DOHH2 (cell line): ENCODE results near the gene MRPS23.

Experiments used
- H3F3A ChIP-seq: fragments of 200-600 bp; sonication (generic), shearing (Covaris generic); 2 replicates; pipeline ENCODE4 v1.6.0; 2016; ENCODE audit warnings: antibody characterized with exemption, mild to moderate bottlenecking; ENCODE audit not compliant: control insufficient read depth, insufficient read depth
- H3K27ac ChIP-seq: fragments of 200-600 bp; sonication (generic); 2 replicates; pipeline ENCODE4 v1.5.1; 2014; ENCODE audit warnings: low read depth, mild to moderate bottlenecking, low read length, moderate library complexity
- H3K27me3 ChIP-seq: fragments of 200-600 bp; sonication (generic); 2 replicates; pipeline ENCODE4 v1.6.1; 2014; ENCODE audit warnings: mild to moderate bottlenecking, low read length, mixed read lengths; ENCODE audit not compliant: control insufficient read depth
- H3K36me3 ChIP-seq: fragments of 200-600 bp; sonication (generic); 2 replicates; pipeline ENCODE4 v1.6.1; 2014; ENCODE audit warnings: mild to moderate bottlenecking, low read length, moderate library complexity, mixed read lengths; ENCODE audit not compliant: control insufficient read depth
- H3K4me1 ChIP-seq: fragments of 200-600 bp; sonication (generic); 2 replicates; pipeline ENCODE4 v1.6.1; 2014; ENCODE audit warnings: mild to moderate bottlenecking, low read length, mixed read lengths; ENCODE audit not compliant: control insufficient read depth
- H3K4me2 ChIP-seq: fragments of 200-600 bp; sonication (generic); 2 replicates; pipeline ENCODE4 v1.6.0; 2014; ENCODE audit warnings: mild to moderate bottlenecking, low read length, moderate library complexity
- H3K4me3 ChIP-seq: fragments of 200-600 bp; sonication (generic); 2 replicates; pipeline ENCODE4 v1.5.1; 2014; ENCODE audit warnings: mild to moderate bottlenecking, low read length, mixed read lengths
- H3K79me2 ChIP-seq: fragments of 200-600 bp; sonication (generic); 2 replicates; pipeline ENCODE4 v1.6.1; 2014; ENCODE audit warnings: mild to moderate bottlenecking, low read length, mixed read lengths; ENCODE audit not compliant: control insufficient read depth
- H3K9me2 ChIP-seq: fragments of 200-600 bp; sonication (generic); replicated peaks from 2 replicates; pipeline ENCODE4 v1.6.1; 2014; ENCODE audit warnings: mild to moderate bottlenecking, low read length, mixed read lengths; ENCODE audit not compliant: control insufficient read depth
- H3K9me3 ChIP-seq: fragments of 200-600 bp; sonication (generic); 2 replicates; pipeline ENCODE4 v1.6.1; 2014; ENCODE audit warnings: antibody characterized with exemption, low read length, mixed read lengths; ENCODE audit not compliant: control insufficient read depth, insufficient read depth
- H4K20me1 ChIP-seq: fragments of 200-600 bp; sonication (generic); 2 replicates; pipeline ENCODE4 v1.6.0; 2014; ENCODE audit warnings: low read depth, mild to moderate bottlenecking, antibody characterized with exemption, low read length, moderate library complexity; ENCODE audit not compliant: control insufficient read depth, insufficient read depth
- EZH2phosphoT487 ChIP-seq: fragments of 200-600 bp; sonication (generic); IDR thresholded peaks from 2 replicates; pipeline ENCODE4 v1.6.1; 2017; ENCODE audit warnings: borderline replicate concordance, mild to moderate bottlenecking, antibody characterized with exemption, low read length, moderate library complexity, mixed read lengths
- TF ChIP-seq, protein P1 (sequence below): fragments of 200-600 bp; sonication (generic); IDR thresholded peaks from one replicate; pipeline ENCODE4 v1.5.1; 2014; ENCODE audit warnings: antibody characterized with exemption, mild to moderate bottlenecking, low read depth, low read length; ENCODE audit not compliant: poor library complexity, severe bottlenecking

Gene MRPS23

GRCh38 chr17:57801044-57801711, 48.7 kb downstream of the MRPS23 start:
- no peaks in the 10 kb centered on the region for H3F3A ChIP-seq
- H3K4me2 ChIP-seq: no peak overlapping the region
- H3K9me2 ChIP-seq: no peaks in the 10 kb centered on the region
- no peaks in the 10 kb centered on the region for H3K9me3 ChIP-seq
- no peak for TF ChIP-seq EZH2phosphoT487
- TF ChIP-seq, protein P1, sequence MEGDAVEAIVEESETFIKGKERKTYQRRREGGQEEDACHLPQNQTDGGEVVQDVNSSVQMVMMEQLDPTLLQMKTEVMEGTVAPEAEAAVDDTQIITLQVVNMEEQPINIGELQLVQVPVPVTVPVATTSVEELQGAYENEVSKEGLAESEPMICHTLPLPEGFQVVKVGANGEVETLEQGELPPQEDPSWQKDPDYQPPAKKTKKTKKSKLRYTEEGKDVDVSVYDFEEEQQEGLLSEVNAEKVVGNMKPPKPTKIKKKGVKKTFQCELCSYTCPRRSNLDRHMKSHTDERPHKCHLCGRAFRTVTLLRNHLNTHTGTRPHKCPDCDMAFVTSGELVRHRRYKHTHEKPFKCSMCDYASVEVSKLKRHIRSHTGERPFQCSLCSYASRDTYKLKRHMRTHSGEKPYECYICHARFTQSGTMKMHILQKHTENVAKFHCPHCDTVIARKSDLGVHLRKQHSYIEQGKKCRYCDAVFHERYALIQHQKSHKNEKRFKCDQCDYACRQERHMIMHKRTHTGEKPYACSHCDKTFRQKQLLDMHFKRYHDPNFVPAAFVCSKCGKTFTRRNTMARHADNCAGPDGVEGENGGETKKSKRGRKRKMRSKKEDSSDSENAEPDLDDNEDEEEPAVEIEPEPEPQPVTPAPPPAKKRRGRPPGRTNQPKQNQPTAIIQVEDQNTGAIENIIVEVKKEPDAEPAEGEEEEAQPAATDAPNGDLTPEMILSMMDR: no peak
- no peaks in the 10 kb centered on the region for H3K36me3 ChIP-seq
- no peak overlapping the region for H3K4me3 ChIP-seq
- H3K4me1 ChIP-seq: peaks cover 6% of the 10 kb centered on the region; the same call in 1 of the 2 replicates
- H4K20me1 ChIP-seq: no peaks in the 10 kb centered on the region
- no peak overlapping the region for H3K27ac ChIP-seq
- H3K79me2 ChIP-seq: no peaks in the 10 kb centered on the region
- peaks cover 14% of the 10 kb centered on the region for H3K27me3 ChIP-seq

DNA sequence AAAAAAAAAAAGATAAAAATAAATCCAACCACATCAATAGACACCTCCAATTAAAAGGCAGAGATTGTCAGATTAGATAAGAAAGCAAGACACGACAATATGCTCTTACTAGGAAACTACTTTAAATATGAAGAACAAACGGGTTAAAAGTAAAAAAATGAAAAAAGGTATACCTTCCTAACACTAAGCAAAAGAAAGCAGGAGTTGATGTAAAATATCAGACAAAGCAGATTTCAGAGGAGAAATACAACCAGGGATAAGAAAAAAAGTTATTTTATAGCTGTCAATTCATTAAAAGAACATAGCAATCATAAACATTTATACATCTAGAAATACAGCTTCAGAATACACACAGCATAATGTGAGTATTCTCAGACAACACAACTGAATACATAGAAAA, 55.0 kb downstream of the MRPS23 start:
- no peaks in the 10 kb centered on the region for H4K20me1 ChIP-seq
- H3F3A ChIP-seq: no peaks in the 10 kb centered on the region
- TF ChIP-seq, protein P1: no peak
- TF ChIP-seq EZH2phosphoT487: no peak
- H3K27ac ChIP-seq: no peak overlapping the region
- H3K79me2 ChIP-seq: no peaks in the 10 kb centered on the region
- H3K27me3 ChIP-seq: peaks cover 23% of the 10 kb centered on the region
- no peaks in the 10 kb centered on the region for H3K9me3 ChIP-seq
- no peaks in the 10 kb centered on the region for H3K9me2 ChIP-seq
- H3K4me2 ChIP-seq: no peak overlapping the region
- no peaks in the 10 kb centered on the region for H3K4me1 ChIP-seq
- no peaks in the 10 kb centered on the region for H3K36me3 ChIP-seq
- no peak overlapping the region for H3K4me3 ChIP-seq

DNA sequence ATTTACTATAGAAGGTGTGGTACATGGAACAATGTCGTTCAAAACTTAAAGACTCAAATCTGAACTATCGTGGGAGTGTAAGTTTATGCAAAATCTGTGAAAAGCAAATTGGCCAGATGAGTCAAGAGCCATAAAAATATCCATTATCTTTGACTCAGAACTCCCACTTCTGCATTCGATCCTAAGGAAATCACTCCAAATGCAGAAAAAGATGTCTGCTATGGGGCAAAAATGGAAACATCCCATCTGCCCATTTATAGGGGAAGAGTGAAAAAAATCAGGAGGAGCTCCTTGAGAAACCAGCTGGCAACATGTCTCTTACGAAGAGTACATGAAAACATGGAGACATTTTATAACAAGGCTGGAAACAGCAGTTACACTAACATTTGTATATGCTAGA, 61.1 kb downstream of the MRPS23 start:
- H3K9me2 ChIP-seq: no peaks in the 10 kb centered on the region
- H3K36me3 ChIP-seq: no peaks in the 10 kb centered on the region
- peaks cover 60% of the 10 kb centered on the region for H3K27me3 ChIP-seq
- TF ChIP-seq, protein P1: no peak
- no peak for TF ChIP-seq EZH2phosphoT487
- H4K20me1 ChIP-seq: no peaks in the 10 kb centered on the region
- no peaks in the 10 kb centered on the region for H3K9me3 ChIP-seq
- H3K4me1 ChIP-seq: peaks cover 12% of the 10 kb centered on the region
- no peak overlapping the region for H3K4me3 ChIP-seq
- H3K4me2 ChIP-seq: no peak overlapping the region
- no peak overlapping the region for H3K27ac ChIP-seq
- H3K79me2 ChIP-seq: no peaks in the 10 kb centered on the region
- H3F3A ChIP-seq: peaks cover under 1% of the 10 kb centered on the region; the same call in 1 of the 2 replicates

GRCh38 chr17:57785022-57785421, 64.8 kb downstream of the MRPS23 start:
- Histone ChIP-seq H3K9me3 (no peaks in the 10 kb centered on the region), H3K36me3 (no peaks in the 10 kb centered on the region), H3K27me3 (peaks cover 66% of the 10 kb centered on the region), H3F3A (peaks cover 3% of the 10 kb centered on the region; the same call in 1 of the 2 replicates), H3K4me2 (no peak overlapping the region), H3K4me1 (peaks cover 24% of the 10 kb centered on the region), H3K4me3 (no peak overlapping the region), H4K20me1 (no peaks in the 10 kb centered on the region), H3K9me2 (no peaks in the 10 kb centered on the region), H3K27ac (no peak overlapping the region), H3K79me2 (no peaks in the 10 kb centered on the region)
- no peak for TF ChIP-seq EZH2phosphoT487
- TF ChIP-seq, protein P1: no peak
